K562 (cell line): ENCODE measurements around the gene EBF4.

Experiments used
- ATF2 ChIP-seq: sonication (generic); formaldehyde crosslinking; IDR thresholded peaks from 2 replicates; pipeline ENCODE4 v1.8.1; 2022; ENCODE audit warnings: missing genetic modification reagents
- GABPA ChIP-seq: fragments of 200-800 bp; sonication (Bioruptor generic); conservative IDR thresholded peaks from 2 replicates; pipeline ENCODE4 v1.6.1; 2016; ENCODE audit warnings: low read depth, missing genetic modification characterization, missing compliant biosample characterization
- MEF2A ChIP-seq: IDR thresholded peaks from 2 replicates; pipeline ENCODE4 v1.6.1; 2011; ENCODE audit warnings: low read depth, mild to moderate bottlenecking, low read length, moderate library complexity; ENCODE audit not compliant: control insufficient read depth
- PHF8 ChIP-seq: fragments of 200-600 bp; sonication (generic); IDR thresholded peaks from 2 replicates; pipeline ENCODE4 v1.6.1; 2012; ENCODE audit warnings: mixed run types, mild to moderate bottlenecking, inconsistent platforms, low read length, moderate library complexity, borderline replicate concordance
- REST ChIP-seq, 2 experiments: fragments of 450-650 bp; formaldehyde crosslinking in 1 of 2; IDR thresholded peaks; 2 replicates each; pipeline versions ENCODE4 v1.4.0 to v1.6.1; 2014 to 2020; ENCODE audit warnings: mild to moderate bottlenecking in 2 of 2, borderline replicate concordance in 1 of 2, low read depth in 1 of 2
- SMAD4 ChIP-seq: fragments of 250-450 bp; sonication (Bioruptor Pico); conservative IDR thresholded peaks from 2 replicates; pipeline ENCODE4 v1.8.0; 2021; ENCODE audit warnings: inconsistent platforms, mild to moderate bottlenecking, moderate library complexity
- ZNF280A ChIP-seq: fragments of 450-650 bp; IDR thresholded peaks from 2 replicates; pipeline ENCODE4 v1.6.1; 2018; ENCODE audit warnings: mild to moderate bottlenecking, low read depth; ENCODE audit not compliant: partially characterized antibody
- ZNF407 ChIP-seq: fragments of 450-650 bp; IDR thresholded peaks from 2 replicates; pipeline ENCODE4 v1.6.1; 2016; ENCODE audit warnings: low read depth
- ZNF561 ChIP-seq: fragments of 450-650 bp; formaldehyde crosslinking; conservative IDR thresholded peaks from 2 replicates; pipeline ENCODE4 v1.4.0; 2020; ENCODE audit warnings: mild to moderate bottlenecking, moderate library complexity

- TF ChIP-seq GABPA (tag), result no peak
- TF ChIP-seq REST (IDR thresholded peaks at IDR 0.05; ENCODE audit: borderline replicate concordance), result no peak
- no peak for TF ChIP-seq REST (CRISPR knock-in tag; IDR thresholded peaks at IDR 0.05; ENCODE audit: low read depth)
- TF ChIP-seq PHF8, result no peak
- no peak for TF ChIP-seq ZNF407
- no peak for TF ChIP-seq ZNF280A
- no peak for TF ChIP-seq MEF2A
- no peak for TF ChIP-seq SMAD4 (CRISPR knock-in tag)
- no peak for TF ChIP-seq ATF2 (CRISPR knock-in tag)
- TF ChIP-seq ZNF561 (CRISPR knock-in tag), result no peak
These were observed 112.5 kb downstream of the EBF4 start for GRCh38 chr20:2804852-2805688.
